Activated T-helper 9 cell treated with anti-CD3 and anti-CD28 coated beads, Interleukin-2, amount 50 U/mL, for 16 hours (primary cell): Measurements from ENCODE around the gene LLGL2.

Source experiments
- DNase-seq: peaks from one replicate; pipeline ENCODE4 v3.0.0-alpha.2; 2020; ENCODE audit warnings: low read depth

Gene LLGL2

GRCh38 chr17:75552425-75553294 lies 27.2 kb downstream of the LLGL2 start:
- no peak for DNase-seq

GRCh38 chr17:75553295-75554110 lies 28.0 kb downstream of the LLGL2 start:
- no peak for DNase-seq

- DNase-seq = no peak
Measured at GRCh38 chr17:75555679-75556153, 30.2 kb downstream of the LLGL2 start.

- DNase-seq = no peak
Measured at GRCh38 chr17:75557075-75557851, 31.8 kb downstream of the LLGL2 start.

- DNase-seq = no peak
Measured at GRCh38 chr17:75557852-75558665, 32.6 kb downstream of the LLGL2 start.

GRCh38 chr17:75558666-75559530 lies 33.4 kb downstream of the LLGL2 start:
- no peak for DNase-seq

GRCh38 chr17:75559958-75560533 lies 34.5 kb downstream of the LLGL2 start:
- no peak for DNase-seq

GRCh38 chr17:75561927-75562603 lies 36.6 kb downstream of the LLGL2 start:
- DNase-seq = no peak

- DNase-seq = no peak
Measured at GRCh38 chr17:75563063-75563758, 37.7 kb downstream of the LLGL2 start.

GRCh38 chr17:75564195-75564594 lies 38.7 kb downstream of the LLGL2 start:
- DNase-seq = no peak

- DNase-seq = no peak
Measured at GRCh38 chr17:75565066-75565465, 39.6 kb downstream of the LLGL2 start.

- no peak for DNase-seq
Measured at GRCh38 chr17:75565618-75566017, 40.1 kb downstream of the LLGL2 start.

- DNase-seq = no peak
Measured at GRCh38 chr17:75566416-75566815, 40.9 kb downstream of the LLGL2 start.

GRCh38 chr17:75566834-75567233 lies 41.3 kb downstream of the LLGL2 start:
- DNase-seq = no peak

GRCh38 chr17:75568412-75569255 lies 43.1 kb downstream of the LLGL2 start:
- DNase-seq = no peak

- DNase-seq = no peak
Measured at GRCh38 chr17:75570034-75570676, 44.7 kb downstream of the LLGL2 start.

- DNase-seq = no peak
Measured at GRCh38 chr17:75570772-75571171, 45.3 kb downstream of the LLGL2 start.
